GM04503 (cell line): Measurements from ENCODE around the gene CRB2.

Experiments used
- DNase-seq: peaks from one replicate; pipeline ENCODE4 v3.0.0-alpha.2; 2012; ENCODE audit warnings: low read depth

CRB2 gene

GRCh38 chr9:123364241-123364824, 8.3 kb downstream of the CRB2 start:
- no peak for DNase-seq

DNA sequence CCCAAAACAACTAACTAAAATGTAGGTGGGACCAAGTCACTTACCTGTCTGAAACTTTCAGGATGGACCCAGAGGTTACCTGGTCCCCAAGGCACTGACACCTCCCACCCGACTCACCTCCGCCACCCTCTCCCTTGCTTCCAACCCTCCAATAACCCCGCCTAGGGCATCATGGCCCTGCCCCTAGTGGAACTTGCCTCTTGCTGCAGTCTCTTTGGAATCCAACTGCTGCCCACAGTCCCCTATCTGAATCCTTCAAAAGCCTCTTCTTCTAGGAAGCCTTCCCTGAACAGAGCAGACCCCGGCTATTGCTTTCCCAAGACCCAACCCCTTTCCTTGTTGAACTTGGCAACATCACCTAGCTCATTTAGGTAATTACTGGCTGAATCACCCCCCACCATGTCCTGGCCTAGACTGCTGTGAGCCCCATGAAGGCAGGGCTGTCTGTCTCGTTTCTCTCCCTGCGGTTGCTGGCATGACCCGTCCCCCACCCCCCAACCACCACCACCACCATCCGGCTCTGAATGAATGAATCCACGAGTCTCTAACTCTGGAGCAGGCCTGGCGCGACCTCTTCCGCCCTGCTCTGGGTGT, 9.4 kb downstream of the CRB2 start:
- no peak for DNase-seq

DNA sequence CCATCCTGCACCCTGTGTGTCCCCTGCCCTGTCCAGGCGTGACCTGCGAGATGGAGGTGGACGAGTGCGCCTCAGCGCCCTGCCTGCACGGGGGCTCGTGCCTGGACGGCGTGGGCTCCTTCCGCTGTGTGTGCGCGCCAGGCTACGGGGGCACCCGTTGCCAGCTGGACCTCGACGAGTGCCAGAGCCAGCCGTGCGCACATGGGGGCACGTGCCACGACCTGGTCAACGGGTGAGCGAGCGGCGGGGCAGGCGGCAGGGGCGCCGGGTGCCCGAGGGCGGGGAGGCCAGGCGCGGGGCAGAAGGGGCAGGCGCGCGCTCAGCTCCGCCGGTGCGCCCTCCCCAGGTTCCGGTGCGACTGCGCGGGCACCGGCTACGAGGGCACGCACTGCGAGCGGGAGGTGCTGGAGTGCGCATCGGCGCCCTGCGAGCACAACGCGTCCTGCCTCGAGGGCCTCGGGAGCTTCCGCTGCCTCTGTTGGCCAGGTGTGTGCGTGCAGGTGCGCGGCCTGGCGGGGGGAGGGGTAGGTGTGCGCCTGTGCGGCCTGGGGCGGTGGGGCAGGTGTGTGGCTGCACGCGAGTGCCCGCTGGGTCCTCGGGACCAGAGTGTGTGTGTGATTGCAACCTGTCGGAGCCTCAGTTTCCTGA, 10.0 kb downstream of the CRB2 start:
- DNase-seq, result no peak

DNA sequence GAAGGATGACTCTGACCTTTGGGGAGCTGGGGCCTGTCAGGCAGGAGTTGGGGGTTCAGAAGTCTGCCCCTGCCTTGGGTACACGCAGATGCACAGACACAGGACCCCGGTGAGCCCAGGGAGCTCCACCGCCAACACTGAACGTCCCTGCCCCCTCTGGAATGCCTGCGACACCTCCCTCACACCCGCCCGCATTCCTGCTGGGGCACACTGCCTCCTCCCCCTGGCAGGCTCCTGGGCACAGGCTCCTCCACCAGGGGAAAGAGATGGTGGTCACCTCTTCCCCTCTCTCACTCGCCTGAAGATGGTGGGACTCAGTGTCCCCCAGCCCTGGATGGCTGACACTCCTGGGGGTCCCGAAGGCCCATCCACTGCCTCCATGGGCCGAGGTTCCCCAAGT, 12.0 kb downstream of the CRB2 start:
- DNase-seq, result no peak

- DNase-seq, result no peak
Observed at GRCh38 chr9:123368536-123369153, 12.6 kb downstream of the CRB2 start.

GRCh38 chr9:123369296-123369695, 13.3 kb downstream of the CRB2 start:
- DNase-seq, result no peak

GRCh38 chr9:123370108-123370507, 14.1 kb downstream of the CRB2 start:
- no peak for DNase-seq

DNA sequence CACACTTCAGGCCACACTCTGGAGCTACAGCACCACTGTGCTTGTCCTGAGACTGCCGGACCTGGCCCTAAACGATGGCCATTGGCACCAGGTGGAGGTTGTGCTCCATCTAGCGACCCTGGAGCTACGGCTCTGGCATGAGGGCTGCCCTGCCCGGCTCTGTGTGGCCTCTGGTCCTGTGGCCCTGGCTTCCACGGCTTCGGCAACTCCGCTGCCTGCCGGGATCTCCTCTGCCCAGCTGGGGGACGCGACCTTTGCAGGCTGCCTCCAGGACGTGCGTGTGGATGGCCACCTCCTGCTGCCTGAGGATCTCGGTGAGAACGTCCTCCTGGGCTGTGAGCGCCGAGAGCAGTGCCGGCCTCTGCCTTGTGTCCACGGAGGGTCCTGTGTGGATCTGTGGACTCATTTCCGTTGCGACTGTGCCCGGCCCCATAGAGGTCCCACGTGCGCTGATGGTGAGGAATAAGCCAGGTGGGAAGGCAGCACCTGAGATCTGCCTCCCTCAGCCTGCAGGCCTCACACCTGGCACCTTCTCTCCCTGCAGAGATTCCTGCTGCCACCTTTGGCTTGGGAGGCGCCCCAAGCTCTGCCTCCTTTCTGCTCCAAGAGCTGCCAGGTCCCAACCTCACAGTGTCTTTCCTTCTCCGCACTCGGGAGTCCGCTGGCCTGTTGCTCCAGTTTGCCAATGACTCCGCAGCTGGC, 14.7 kb downstream of the CRB2 start:
- DNase-seq, result no peak

DNA sequence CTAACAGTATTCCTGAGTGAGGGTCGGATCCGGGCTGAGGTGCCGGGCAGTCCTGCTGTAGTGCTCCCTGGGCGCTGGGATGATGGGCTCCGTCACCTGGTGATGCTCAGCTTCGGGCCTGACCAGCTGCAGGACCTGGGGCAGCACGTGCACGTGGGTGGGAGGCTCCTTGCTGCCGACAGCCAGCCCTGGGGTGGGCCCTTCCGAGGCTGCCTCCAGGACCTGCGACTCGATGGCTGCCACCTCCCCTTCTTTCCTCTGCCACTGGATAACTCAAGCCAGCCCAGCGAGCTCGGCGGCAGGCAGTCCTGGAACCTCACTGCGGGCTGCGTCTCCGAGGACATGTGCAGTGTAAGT, 15.2 kb downstream of the CRB2 start:
- no peak for DNase-seq

DNA sequence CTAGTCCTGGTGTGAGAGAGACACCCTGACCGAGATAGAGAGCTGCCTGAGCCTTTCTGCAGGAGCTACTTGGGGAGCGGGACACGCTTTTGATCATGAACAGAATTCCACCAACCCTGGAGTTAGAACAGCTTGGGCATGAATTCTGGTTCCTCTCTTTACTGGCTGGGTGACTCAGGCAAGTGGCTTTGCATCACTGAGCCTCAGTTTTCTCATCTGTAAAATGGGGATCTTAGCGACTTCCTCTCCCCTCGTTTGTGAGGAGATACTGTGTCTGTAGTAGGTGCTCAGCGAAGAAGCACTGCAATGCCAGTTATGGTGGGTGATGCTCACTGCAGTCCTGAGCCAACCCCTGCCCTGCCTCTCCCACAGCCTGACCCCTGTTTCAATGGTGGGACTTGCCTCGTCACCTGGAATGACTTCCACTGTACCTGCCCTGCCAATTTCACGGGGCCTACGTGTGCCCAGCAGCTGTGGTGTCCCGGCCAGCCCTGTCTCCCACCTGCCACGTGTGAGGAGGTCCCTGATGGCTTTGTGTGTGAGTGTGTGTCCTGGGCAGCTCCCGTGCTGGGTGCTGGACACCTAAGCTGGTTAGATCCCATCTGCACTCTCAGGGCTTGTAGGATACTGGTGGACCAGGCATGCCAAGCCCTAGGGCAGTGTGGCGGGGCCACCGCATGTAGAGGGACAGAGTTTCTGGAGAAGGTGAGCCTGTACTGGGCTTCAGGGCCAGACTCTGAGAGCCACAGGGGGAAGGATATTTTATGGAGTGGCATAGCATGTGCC, 16.0 kb downstream of the CRB2 start:
- no peak for DNase-seq

DNA sequence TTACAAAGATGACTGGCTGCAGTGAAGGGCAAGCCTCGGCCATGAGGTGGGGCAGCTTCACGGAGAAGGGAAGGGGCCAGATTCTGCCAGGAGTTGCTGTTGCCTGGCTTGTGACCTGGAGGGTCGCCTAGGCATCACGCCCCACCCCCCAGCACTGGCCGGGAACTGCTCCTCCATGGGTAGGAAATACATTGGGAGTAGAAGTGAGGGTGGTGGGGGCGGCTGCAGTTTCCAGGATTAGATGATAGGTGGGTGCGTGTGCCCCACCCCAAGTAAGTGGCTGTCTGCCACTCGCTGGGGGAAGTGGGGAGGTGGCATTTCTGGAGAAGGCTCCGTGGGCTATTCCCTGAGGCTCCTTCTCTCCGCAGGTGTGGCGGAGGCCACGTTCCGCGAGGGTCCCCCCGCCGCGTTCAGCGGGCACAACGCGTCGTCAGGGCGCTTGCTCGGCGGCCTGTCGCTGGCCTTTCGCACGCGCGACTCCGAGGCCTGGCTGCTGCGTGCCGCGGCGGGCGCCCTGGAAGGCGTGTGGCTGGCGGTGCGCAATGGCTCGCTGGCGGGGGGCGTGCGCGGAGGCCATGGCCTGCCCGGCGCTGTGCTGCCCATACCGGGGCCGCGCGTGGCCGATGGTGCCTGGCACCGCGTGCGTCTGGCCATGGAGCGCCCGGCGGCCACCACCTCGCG, 16.9 kb downstream of the CRB2 start:
- no peak for DNase-seq

- DNase-seq, result no peak
Observed at GRCh38 chr9:123373447-123373923, 17.5 kb downstream of the CRB2 start.

DNA sequence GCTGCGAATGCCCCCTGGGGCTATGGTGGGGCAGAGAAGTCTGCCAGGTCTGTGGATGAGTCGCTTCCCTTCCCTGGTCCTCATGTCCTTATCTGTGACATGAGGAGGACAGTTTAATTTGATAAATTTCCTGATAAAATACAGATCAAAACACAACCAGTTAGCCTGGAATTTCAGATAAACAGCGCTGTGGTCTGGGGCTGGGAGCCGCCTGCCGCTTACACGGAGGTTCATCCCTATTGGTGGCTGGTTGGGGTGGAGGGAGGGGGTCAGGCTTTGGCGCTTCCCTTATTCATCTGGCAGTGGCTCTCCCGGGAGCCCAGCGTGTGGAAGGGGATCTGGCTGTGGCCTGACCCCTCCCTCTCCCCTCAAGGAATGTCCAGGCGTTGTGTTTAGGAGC, 17.9 kb downstream of the CRB2 start:
- DNase-seq, result no peak

GRCh38 chr9:123375469-123376132, 19.6 kb downstream of the CRB2 start:
- DNase-seq, result no peak

DNA sequence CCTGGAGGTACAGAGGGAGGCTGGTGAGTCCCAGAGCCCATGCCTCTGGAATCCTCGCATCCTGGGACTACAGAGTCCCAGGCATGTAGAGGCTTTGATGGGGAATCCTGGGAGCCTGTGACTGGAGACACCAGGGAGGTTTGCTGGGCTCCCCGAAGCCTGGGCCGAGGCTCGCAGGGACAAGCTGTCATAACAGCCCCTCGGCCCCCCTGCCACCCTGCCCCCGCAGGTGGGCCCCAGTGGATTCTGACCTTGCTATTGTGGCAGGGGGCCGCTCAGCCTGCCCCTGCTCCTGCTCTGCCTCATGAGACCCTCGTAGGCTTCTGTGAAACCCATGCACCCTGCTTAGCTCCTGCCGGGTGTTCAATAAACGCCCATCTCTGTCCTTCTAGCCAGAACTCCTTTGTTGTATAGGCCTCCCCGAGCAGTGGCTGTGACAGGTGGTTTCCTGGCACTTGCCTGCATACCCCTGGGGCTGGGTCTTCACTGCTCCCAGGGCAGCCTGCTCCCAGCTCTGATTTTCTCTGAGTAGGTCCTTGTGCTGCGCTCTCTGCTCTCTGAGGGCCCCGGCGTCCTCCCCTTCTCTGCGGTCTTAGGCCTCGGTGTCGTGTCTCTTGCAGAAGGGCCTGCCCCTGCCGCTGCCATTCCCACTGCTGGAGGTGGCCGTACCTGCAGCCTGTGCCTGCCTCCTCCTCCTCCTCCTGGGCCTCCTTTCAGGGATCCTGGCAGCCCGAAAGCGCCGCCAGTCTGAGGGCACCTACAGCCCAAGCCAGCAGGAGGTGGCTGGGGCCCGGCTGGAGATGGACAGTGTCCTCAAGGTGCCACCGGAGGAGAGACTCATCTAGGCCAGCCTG, 20.4 kb downstream of the CRB2 start:
- no peak for DNase-seq

DNA sequence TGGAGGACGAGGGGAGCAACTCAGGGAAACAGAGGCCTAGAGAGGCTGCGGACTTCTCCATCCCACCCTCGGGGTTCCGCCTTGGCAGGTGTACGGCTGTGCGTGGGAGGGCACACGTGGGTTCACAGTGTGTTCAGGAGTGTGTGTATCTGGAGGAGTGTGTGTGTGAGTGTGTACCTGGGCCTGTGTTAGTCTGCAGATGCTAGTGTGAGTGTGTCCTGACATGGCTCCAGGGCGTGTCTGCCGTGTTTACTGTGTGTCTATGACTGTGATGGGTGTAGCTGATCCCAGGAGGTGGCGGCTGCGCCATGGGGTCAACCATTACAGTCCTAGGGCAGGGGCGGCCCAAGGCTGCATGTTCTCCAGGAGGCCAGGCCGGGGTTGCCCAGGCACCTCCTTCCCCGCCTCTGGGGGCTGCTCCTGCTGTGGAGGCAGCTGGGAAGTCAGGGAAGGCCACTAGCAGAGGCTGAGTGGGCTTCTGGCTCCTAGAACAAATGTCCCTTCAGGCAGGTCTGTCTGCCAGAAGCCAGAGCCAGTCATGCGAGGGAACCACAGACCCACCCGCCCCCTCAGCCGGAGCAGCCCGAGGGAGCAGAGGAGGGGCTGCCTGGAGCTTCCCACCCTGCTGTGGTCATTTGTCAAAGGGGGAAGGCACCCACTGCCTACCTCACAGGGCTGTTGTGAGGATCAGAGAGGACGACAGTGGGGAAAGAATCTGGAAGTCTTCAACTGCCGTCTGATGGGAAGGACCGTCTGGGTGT, 21.4 kb downstream of the CRB2 start:
- no peak for DNase-seq

GRCh38 chr9:123378025-123378424, 22.0 kb downstream of the CRB2 start:
- DNase-seq, result no peak

DNA sequence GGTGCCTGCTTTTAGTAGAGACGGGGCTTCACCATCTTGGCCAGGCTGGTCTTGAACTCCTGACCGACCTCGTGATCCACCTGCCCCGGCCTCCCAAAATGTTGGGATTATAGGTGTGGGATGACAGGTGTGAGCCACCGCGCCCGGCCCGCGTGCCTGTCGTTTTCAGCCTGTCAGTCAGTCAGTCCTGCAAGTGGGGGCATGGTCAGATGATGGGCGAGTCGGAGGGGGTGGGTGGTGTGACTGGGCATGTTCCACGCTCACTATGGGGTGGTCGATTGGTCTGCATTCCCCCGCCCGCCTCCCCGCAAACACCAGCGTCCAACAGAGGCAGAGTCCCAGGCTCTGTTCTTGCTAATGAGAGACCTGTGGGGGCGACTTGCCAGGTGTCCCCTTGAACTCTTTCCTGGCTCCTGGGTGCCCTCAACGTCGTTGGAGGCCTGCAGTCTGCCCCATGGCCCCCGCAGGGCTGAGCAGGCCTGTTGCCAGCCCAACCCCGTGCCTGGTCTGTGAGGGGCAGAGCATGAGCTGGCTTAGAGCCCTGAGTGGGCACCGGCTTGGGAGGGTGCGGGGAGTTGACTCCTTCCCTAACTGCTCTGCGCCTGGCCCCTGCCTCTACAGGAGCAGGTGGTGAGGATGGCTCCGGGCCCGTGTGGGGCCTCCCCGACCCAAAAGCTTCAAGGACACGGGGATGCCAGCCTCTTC, 23.1 kb downstream of the CRB2 start:
- DNase-seq, result no peak
